ENCODE data around the gene NTF4.

Gene NTF4, protein sequence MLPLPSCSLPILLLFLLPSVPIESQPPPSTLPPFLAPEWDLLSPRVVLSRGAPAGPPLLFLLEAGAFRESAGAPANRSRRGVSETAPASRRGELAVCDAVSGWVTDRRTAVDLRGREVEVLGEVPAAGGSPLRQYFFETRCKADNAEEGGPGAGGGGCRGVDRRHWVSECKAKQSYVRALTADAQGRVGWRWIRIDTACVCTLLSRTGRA

DNA sequence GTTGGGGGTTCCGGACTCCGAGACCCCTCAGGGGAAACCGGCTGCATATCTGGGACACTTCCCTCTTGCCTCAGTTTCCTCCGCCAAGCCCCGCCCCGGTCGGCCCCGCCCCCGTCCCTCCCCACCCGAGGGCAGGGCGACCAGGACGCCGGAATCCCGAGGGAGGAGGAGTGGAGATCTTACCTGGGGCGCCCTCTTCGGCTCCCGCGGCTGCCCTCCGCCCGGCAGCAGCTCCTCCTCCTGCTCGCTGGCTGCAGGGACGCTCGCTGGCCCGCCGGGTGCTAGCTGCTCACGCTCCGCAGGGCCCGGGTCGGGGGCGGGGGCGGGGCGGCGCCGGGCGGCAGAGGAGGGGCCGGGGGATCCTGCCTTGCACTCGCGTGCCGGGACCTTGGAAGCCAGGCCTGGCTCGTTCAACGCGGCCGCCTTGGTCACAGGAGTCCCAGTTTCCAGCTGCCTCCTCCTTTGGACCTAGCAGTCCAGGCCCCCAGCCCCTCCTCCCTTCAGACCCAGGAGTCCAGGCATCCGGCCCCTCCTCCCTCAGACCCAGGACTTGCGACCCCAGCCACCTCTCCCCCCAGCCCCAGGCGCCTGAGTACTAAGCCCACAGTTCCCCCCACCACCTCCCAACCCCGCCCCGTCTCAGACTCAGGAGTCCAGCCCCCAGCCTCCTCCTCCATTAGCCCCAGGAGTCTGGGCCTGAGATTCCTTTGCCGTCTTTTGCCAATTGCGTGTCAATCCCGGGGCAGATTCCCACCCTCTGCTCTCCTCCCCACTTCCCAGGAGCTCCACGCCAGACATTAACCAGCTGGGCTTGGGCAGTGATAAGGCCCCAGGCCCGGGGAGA is at the start of gene NTF4:
Gene NTF4, minus strand, starts transcription at position 51 of the 844 bp plus-strand sequence. CDS start 2,821 bp downstream, outside the sequence.
- no peak for DNase-seq (ENCODE audit: low spot score)

DNA sequence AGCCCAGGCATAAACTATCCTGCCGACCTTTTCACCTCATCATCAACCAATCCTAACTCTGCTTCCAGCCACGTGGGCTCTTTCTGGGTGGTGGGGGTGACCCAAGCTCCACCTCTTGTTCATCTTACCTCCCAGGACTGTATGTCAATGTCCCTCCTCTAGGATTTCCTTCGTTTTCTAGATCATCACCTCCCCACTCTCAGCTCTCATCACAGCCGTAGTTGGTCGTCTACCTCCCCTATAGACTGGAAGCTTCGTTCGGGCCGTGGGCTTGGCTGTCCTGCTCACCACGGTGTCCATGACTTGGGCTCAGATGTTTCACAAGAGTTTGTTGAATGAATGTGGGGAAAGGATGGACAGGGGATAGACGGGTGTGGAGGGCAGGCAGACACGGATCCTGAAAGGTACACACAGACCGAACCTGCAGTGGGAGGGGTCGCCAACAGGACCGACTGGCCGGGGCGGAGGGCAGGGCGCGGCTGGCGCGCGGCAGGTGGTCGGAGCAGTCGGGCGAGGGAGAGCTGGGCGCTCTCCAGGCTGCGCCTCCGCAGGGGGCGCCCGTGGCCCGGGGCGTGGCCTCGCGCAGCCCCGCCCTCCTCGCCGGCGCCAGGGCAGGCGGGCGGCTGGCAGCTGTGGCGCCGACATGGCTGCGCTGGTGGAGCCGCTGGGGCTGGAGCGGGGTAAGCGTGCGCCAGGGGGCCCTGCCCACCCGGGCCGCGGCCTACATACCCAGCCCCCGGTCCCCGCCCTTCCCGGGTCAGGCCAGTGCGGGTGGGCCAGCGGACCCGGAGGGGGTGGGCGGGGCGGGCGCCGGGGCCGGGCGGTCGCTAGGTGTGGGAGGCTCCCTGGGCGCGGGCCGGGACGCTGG is 49.4 kb upstream of the NTF4 start, which contains the start of gene LIN7B:
Gene LIN7B, plus strand, starts transcription at position 609 of the 868 bp plus-strand sequence. Its CDS starts 35 bp downstream, at position 644.
- peak; percentile 71 for DNase-seq (ENCODE audit: low spot score)

DNA sequence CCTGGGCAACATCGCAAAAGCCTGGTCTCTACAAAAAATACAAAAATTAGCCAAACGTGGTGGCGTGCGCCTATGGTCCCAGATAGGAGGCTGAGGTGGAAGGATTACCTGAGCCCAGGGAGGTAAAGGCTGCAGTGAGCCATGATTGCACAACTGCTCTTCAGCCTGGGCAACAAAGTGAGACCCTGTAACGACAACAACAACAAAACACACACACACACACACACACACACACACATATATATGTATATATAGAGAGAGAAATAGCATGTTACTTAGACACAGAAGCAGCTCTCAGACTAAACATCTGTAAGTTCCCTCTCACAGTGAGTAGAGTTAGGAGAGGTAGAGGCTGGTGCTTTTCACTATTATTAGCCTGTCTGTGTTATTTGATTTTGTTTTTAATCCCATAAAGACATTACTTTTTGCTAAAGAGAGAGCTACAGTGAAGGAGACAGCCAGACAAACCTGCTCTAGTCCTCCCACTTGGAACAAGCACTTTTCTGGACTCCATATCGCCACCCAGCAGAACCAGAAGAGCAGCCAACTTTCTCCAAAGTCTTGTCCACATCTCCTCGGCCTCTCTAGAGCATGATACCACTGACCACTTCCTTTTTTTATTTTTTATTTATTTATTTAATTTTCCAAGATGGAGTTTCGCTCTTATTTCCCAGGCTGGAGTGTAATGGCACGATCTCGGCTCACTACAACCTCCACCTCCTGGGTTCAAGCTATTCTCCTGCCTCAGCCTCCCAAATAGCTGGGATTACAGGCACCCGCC is 46.8 kb upstream of the NTF4 start:
- no peak for DNase-seq (ENCODE audit: low spot score)

DNA sequence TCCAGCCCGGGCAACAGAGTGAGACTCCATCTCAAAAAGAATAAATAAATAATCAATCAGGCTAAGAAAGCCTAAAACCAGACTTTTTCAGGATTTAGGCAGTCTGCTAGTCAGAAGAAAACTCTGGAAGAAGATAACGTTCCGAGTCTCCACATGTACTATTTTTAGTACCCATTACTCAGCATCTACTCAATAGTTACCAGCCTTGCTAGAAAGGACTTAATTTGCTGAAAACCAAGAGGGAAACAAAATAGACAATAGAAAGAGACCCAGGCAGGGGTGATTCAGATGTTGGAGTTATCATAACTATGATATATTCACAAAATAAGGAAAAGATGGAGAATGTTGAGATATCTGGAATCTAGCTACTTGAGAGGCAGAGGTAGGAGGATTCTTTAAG is 45.9 kb upstream of the NTF4 start:
- no peak for DNase-seq (ENCODE audit: low spot score)

DNA sequence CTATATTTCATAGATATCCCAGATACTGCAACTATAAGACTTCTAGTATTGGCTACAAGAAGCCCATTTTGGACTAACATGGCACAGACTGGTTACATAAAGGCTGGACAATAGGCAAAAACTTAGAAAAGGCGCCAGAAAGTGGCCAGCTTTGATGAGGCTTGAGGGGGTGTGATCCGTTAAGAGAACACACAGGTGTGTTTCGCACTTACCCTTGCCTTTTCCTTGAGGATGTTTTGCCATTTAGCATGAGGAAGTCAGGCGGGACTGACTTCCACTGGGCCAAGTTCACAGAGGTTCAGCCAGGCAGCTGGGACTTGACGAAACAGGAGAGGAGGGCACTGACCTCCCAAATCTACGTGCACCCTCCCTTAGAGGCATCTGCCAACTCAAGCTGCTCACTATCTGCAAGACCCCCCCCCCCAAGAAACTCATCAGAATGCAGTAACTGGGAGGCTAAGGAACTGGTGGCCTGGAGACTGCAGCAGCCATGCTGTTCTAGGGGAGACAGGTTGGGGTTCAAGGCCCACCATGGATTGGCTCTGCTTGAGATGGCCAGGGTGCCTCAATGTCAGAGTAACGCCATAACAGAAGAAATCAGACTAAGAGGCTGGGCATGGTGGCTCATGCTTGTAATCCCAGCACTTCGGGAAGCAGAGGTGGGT is 45.1 kb upstream of the NTF4 start:
- no peak for DNase-seq (ENCODE audit: low spot score)

DNA sequence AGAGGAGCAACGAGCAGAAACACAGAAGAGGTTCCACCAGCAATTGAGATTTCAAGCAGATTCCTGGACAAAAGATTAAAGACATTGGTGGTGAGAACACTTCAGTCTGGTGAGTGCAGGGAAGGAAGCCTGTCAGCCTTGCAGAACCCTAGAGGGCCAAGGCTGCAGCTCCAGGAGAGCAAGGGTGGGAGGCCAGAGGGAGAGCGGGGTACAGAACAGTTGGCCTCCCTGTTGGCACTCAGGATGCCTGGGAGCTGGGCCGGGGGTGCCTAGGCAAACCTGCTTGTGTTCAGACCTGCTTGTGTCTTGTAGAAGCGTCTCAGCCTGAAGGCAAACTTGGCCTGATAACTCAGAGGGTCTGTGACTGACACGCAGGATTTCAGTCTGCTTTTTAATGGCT is 44.4 kb upstream of the NTF4 start:
- DNase-seq (ENCODE audit: low spot score): no peak

DNA sequence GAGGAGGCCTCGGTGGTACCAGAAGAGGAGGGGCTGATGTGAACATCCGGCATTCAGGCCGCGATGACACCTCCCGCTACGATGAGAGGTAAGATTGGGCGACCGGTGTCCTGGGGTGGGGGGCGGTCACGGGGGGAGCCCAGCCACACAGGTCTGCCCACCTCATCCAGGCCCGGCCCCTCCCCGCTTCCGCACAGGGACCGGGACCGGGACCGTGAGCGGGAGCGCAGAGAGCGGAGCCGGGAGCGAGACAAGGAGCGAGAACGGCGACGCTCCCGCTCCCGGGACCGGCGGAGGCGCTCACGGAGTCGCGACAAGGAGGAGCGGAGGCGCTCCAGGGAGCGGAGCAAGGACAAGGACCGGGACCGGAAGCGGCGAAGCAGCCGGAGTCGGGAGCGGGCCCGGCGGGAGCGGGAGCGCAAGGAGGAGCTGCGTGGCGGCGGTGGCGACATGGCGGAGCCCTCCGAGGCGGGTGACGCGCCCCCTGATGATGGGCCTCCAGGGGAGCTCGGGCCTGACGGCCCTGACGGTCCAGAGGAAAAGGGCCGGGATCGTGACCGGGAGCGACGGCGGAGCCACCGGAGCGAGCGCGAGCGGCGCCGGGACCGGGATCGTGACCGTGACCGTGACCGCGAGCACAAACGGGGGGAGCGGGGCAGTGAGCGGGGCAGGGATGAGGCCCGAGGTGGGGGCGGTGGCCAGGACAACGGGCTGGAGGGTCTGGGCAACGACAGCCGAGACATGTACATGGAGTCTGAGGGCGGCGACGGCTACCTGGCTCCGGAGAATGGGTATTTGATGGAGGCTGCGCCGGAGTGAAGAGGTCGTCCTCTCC is 43.2 kb upstream of the NTF4 start:
- no peak for DNase-seq (ENCODE audit: low spot score)

DNA sequence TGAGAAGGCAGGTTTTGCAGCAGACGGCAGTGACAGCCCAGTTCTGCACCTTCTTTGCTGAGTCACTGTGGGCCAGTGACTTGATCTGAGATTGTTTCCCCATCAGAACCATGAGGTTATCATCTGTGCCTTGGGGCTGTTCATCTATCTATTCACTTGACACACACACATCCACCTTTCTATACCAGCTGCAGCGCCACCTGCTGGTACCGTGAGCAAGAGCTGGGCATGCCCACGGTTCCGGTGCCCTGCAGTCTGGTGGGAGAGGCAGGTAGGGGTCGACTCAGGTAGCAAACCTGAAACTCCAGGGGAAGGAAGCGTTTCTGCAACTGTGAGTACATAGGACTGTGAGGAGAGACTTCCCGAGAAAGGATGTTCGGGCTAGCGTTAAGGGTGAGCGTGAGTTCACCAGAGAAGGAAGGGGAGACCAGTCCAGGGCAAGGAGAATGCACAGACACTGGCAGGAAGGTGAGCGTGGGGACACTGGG is 42.1 kb upstream of the NTF4 start:
- DNase-seq (ENCODE audit: low spot score): peak; percentile 63

DNA sequence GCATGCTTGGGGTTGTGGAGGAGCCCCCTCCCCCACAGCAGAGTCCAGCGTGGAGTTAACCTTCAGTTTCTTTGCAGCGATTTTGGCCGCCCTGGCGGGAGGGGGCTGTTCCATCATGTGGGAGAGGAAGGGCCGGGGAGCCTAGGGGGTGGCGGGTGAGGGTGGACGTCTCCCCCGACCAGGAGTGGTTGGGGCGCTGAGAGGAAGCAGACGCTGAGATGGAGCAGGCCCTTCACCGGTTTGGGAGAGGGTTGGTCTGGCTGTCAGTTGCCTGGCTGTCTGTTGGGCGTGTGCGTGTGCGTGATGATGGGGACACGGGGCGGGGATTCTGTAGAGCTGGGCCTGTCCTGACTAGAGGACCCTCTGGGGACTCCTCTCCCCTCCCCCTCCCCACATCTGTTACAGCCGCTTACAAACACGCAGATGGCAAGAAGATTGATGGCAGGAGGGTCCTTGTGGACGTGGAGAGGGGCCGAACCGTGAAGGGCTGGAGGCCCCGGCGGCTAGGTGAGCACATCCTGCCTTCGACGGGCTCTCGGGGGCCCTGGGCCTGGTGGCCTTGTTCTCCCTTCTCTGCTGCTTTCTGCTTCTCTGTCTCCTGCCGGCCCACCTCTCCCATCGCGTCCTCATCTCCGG is 39.7 kb upstream of the NTF4 start:
- no peak for DNase-seq (ENCODE audit: low spot score)

DNA sequence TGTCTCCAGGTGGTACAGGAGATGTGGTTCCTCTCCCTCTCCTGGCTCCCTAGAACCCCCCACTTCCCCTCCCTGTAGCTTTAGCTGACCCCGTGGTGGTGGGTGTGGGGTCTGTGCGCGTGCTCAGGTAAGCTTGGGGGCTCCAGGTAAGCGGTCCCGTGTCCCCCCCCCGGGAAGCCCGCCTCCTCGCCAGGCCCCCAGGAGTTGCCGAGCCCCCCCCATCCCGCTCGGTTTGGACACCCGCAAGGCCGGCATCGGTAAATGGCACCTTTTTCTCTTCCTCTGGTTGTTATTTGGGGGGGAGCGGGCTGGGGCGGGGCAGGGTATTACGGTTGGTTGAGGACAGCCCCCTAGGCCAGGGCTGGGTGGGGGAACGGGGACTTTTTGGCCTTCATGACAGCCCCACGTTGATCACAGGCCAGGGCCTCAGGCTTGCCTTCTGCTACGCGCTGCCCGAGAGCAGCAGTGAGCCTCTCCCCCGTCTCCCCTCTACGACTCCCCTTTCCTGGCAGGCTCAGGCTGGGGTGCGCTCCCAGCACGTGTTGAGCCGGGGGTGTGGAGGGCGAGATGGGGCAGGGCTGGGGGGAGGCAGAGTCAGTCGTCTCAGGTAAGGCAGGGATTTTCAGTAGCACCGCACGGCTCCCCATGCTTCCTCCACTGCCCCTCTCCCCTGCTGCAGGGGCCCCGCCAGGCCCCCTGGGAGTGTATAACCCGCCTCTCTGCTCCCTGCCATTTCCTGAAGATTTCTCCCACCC is 38.9 kb upstream of the NTF4 start:
- no peak for DNase-seq (ENCODE audit: low spot score)

DNA sequence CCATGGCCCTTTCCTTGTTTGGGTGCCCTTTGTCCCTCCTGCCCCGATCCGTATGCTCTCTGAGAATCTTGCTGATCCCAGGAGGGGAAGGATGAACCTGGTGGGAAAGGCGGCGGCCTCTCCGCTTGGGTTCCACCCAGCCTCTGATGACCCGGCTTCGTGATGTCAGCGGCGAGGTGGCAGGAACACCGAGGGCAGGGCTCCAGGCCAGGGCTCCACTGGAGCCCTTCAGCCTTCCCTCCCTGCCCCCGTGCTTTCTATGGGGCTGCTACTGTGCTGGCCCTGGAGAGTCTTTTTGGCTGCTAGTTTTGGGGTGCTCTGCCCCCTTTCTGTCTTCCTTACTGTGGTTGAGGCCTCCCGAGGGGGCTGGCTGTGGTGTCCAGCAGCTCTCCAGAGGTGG is 37.7 kb upstream of the NTF4 start:
- no peak for DNase-seq (ENCODE audit: low spot score)

DNA sequence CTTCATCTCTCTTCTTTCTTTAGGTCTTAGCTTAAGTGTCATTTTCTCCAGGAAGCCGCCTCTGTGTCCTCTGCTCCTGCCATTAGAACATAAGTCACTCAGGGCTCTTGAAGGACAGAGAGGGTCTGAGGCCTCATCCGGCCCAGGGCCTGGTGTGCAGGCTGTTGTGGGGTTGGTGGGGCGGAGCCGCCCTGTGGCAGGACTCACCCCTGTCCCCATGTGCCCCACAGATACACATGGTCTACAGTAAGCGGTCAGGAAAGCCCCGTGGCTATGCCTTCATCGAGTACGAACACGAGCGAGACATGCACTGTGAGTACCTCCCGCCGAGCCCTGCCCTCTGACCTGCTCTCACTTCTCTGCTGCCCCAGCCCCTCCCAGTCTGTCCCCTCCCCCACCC is 36.5 kb upstream of the NTF4 start:
- DNase-seq (ENCODE audit: low spot score): no peak

DNA sequence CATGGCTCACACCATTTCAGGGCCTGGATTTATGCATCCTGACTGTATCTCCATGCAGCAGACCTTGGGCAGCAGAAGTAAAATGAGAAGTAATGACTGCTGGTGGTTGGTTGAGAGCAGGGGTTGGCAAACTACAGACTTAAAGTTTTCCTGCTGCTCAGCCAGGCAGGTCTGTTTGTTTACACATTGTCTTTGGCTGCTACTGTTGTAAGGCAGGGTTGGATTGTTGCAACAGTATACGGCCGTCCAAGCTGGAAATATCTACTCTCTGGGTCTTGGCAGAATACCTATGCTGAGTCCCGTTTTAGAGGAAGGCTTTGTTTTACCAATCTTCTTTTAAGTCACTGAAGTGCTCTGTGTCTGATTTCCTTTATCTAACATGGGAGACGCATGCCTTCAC is 34.2 kb upstream of the NTF4 start:
- DNase-seq (ENCODE audit: low spot score): no peak

DNA sequence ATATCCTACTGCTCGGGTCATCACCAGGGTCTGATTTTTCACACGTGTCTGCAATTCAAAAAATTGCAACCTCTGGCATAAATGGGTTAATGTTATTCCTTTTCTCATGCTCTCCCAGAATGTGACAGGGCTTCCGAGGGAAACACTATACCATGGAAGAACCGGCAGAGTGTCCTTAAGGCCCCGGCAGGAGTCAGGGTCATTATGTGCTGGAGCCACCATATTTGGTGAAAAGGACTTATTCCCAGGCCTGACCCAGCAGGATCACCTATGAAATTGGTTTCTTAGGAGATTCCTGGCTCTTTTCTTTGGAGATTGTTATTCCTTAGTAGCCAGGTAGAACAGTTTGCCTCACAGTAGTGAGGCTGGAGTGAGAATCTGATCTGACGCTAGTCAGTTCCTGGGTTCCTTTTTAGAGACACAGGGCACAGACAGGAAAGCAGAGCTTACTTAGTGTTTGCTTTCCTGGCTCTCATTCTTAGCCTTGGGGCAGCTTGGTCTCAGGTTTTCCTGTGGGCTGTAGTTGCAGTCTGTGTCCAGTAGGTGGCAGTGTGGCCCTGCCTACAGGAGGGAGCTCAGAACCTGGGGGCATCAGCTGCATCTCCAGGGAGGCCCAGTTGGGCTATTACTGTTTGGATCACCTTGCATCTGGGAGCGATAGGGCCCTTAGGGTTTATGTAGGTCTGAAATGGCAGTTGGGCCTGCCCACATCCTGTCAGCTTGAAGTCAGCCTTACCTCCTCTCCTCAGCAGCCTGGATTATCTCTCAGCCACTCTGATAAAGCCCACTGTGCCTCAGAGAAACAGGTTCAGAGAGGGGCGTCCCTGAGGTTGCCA is 33.1 kb upstream of the NTF4 start:
- peak; percentile 83 for DNase-seq (ENCODE audit: low spot score)

DNA sequence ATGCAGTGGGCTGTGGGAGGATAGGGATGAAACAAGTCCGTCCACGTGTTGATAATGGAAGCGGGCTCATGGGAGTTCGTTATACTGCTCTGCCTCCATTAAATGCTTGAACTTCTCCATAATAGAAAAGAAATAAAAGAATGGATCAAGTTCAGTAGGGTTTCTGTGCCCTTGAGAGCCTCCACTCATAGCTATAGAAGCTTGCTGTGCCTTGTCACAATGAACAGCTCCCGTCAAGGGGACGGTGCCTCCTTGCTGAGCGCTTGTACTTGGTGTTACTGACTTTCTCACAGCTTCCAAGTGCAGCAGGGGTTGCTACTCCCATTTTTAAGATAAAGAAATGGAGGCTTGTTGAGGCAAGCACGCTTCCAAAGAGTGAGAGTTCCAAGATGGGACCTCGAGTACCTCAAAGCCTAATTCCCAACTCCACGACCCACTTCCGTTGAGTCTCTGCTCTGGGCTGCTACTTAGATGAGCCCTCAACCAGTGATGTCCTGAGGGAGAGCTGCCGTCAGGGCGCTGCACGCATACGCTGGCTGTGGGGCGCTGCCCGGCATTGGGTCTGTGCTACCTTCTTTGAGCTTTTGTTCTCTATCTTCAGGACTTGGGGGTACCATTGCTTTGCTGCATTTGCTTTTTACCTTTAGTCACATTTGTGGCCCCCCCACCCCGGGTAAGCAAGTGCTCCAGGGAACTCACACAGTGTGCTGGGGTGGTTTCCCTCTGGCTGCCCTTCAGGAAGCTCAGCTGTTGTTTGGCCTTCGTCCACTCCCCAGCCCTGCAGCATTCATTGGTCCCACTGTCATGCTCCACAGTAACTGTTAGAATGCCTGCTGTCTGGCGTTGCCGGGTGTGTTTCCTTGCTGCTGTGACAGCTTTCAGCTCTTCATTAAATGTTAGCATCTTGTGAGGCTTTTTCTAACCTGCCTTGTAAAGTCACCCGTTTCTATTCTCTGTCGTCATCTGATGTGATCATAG is 30.2 kb upstream of the NTF4 start:
- DNase-seq (ENCODE audit: low spot score): no peak

DNA sequence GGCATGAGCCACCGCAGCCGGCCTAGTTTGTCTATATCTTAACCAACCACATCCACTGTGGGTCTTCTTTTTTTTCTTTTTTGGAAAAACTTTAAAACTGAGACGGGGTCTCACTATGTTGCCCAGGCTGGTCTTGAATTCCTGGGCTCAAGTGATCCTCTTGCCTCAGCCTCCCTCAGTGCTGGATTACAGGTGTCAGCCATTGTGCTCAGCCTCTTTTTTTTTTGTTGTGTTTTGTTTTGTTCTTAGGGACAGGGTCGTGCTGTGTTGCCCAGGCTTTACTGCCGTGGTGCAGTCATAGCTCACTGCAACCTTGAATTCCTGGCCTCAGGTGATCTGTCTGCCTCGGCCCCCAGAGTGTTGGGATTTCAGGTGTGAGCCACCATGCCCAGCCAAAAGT is 28.1 kb upstream of the NTF4 start:
- DNase-seq (ENCODE audit: low spot score): no peak
